ENCODE data around the gene ADAMTSL3.

- no peak for TF ChIP-seq CTCF (conservative IDR thresholded peaks at IDR 0.05 in 1 of 2, IDR thresholded peaks at IDR 0.05 in 1 of 2; ENCODE audit: low read depth in 1 of 2, low read length in 2 of 2)
- TF ChIP-seq EZH2 (IDR thresholded peaks at IDR 0.05; ENCODE audit: low read length, missing control alignments) = no peak
Observed at GRCh38 chr15:84016371-84016770, 362.4 kb downstream of the ADAMTSL3 start.
